Ishikawa (cell line): ENCODE measurements around the gene GTF2B.

ENCODE experiments used
- EGR1 ChIP-seq: IDR thresholded peaks from 2 replicates; pipeline ENCODE4 v1.6.1; 2012
- EP300 ChIP-seq: IDR thresholded peaks from 2 replicates; pipeline ENCODE4 v1.6.1; 2012; ENCODE audit warnings: borderline replicate concordance
- TF ChIP-seq, protein P1 (sequence below): IDR thresholded peaks from 2 replicates; pipeline ENCODE4 v1.6.1; 2012; ENCODE audit warnings: low read depth, mild to moderate bottlenecking

DNA sequence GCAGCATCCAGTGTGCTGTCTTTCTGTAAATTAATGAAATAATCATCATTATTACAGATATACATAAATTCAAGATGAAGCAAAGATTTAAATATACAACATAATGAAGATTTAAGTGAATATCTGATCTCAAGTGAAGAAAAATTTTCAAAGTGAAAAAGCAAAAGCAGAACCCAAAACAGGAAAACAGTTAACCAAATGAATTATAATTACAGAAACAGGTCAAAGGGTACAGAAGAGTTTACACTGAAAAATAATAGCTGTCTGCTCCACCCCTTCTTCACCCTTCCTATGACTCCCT, 44.8 kb upstream of the GTF2B start:
- TF ChIP-seq EP300 (no peak), EGR1 (no peak)
- TF ChIP-seq, protein P1, sequence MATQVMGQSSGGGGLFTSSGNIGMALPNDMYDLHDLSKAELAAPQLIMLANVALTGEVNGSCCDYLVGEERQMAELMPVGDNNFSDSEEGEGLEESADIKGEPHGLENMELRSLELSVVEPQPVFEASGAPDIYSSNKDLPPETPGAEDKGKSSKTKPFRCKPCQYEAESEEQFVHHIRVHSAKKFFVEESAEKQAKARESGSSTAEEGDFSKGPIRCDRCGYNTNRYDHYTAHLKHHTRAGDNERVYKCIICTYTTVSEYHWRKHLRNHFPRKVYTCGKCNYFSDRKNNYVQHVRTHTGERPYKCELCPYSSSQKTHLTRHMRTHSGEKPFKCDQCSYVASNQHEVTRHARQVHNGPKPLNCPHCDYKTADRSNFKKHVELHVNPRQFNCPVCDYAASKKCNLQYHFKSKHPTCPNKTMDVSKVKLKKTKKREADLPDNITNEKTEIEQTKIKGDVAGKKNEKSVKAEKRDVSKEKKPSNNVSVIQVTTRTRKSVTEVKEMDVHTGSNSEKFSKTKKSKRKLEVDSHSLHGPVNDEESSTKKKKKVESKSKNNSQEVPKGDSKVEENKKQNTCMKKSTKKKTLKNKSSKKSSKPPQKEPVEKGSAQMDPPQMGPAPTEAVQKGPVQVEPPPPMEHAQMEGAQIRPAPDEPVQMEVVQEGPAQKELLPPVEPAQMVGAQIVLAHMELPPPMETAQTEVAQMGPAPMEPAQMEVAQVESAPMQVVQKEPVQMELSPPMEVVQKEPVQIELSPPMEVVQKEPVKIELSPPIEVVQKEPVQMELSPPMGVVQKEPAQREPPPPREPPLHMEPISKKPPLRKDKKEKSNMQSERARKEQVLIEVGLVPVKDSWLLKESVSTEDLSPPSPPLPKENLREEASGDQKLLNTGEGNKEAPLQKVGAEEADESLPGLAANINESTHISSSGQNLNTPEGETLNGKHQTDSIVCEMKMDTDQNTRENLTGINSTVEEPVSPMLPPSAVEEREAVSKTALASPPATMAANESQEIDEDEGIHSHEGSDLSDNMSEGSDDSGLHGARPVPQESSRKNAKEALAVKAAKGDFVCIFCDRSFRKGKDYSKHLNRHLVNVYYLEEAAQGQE: no peak
